HG02642 (cell line): ENCODE results near the gene DRG2.

ENCODE experiments used
- ATAC-seq: cut with Tn5 transposase; IDR thresholded peaks from one replicate; pipeline ENCODE4 v1.9.1; 2021; ENCODE audit warnings: mild to moderate bottlenecking; ENCODE audit not compliant: unreplicated experiment, poor library complexity

The DRG2 gene

DNA sequence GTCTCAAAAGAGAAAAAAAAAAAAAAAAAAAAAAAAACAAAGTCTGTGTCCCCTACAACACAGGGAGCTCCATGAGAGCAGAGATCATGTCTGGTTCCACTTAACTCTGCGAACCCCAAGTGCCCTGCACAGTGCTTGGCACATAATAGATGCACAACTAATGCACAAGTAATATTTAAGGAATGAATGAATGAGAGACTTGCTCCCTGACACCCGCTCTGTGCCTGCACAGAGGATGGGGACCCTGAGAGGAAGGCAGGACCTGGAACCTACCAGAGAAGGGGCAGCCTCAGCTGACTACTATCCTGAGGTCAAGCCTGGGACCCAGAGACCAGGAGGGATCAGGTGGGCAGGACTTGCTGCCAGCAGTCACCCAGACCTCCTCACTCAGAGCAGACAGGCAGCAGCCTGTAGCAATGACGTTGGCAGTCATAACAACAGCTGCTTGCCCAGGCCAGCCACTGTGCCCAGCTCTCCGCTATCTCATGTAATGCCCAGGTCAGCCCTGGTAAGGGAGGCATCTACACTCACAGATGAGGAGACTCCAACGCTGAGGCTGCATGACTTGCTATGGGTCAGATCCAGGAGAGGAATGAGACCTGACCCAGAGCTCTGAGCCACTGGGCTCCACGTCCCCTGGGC lies 23.7 kb downstream of the DRG2 start:
- no peak for ATAC-seq

DNA sequence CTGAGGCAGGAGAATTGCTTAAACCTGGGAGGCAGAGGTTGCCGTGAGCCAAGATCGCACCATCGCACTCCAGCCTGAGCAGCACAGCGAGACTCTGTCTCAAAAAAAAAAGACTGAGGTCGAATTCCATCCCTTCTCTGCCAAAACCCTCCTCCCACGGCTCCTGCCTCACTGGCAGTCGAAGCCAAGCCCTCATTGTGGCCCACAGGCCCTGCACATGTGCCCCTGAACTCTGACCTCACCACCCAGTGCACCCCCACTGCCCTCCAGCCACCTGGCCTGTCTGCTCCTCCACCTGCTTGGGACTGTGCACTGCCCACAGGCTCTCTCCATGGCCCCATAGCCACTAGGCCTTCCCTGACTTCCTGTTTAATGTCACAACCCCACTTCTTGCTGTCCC lies 27.8 kb downstream of the DRG2 start:
- no peak for ATAC-seq

DNA sequence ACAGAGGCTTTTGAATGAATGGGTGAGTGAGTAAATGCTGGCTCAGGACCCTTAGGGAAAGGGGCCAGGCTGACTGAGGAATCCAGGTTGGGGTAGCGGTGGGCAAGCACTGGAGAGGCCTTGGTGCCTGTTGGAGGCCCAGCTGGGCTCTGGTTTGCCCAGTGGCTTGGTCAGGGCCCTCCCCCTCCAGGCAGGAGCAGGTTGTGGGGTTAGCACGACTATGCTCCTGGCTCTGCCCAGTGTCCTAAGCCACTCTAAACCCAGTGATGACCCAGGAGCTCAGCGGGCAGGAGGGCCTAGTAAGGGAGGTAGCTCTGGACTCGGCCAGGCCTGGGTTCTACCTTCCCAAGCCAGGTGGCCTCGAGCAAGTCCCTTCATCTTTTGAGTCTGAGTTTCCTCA lies 28.3 kb downstream of the DRG2 start:
- ATAC-seq = no peak

DNA sequence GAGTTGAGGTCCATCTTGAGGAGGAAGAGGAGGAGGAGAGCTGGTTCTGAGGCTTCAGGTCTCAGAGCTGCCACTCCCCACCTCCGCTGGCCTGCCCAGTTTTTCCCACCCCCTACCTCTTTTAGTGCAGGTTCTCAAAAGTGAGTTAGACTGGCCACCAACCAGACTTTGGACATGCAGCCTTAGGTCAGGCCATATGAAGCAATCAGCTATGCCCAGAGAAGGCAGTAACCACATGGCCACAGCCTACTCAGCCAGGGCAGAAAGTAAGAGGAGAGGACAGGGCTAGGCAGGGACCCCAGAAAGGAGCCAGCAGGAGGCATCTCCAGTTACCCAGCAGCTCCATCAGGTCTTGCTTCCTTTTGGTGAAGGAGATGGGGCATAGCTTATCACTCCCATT lies 29.8 kb downstream of the DRG2 start:
- no peak for ATAC-seq

GRCh38 chr17:18117982-18118975 lies 30.5 kb downstream of the DRG2 start:
- no peak for ATAC-seq

- no peak for ATAC-seq
Observed at GRCh38 chr17:18119166-18119745, 31.5 kb downstream of the DRG2 start.

DNA sequence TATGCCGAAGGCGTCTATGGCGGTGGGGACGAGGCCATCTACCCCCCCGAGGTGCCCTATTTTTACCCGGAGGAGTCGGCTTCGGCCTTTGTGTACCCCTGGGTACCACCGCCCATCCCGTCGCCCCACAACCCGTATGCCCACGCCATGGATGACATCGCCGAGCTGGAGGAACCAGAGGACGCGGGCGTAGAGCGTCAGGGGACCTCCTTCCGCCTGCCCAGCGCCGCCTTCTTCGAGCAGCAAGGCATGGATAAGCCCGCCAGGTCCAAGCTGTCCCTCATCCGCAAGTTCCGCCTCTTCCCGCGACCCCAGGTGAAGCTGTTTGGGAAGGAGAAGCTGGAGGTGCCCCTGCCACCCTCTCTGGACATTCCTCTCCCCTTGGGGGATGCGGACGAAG lies 32.2 kb downstream of the DRG2 start:
- no peak for ATAC-seq

GRCh38 chr17:18120461-18121017 lies 32.8 kb downstream of the DRG2 start:
- ATAC-seq = no peak

- ATAC-seq = no peak
Observed at GRCh38 chr17:18121144-18121910, 33.6 kb downstream of the DRG2 start.

DNA sequence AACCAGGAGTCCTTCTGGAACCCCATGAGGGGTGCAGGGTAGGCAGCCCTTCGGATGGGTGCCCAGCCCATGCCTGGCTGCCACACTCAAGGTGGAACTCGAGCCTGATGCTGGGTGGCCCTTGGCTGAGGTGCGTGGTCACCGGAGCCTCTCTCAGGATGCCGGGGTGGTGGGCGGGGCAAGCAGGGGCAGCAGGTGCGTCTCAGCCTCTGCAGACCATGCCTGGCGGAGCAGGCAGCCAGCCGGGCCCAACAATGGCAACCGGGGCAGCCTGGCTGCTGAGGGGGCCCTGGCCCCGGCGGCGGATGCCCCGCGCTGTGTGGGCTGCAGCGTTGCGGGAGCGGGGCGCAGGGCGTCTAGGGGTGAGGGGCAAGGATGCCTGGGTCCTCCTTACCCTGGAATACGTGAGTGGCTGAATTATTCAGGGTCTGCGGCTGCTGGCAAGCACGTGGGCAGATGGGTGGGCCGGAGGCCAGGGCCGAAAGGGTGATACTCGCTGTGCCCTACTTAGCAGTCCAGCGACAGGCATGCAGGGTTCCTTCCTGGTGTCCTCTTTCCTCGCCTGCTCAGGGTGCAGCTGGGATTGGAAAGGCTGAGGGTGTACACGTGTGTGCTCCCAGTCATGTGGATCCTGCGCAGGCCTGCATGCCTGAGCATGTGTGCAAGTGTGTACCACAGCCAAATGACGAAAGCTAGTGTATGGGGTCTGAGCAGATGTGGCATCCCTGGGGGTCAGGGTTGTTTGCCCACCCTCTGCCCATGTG lies 35.4 kb downstream of the DRG2 start:
- ATAC-seq = no peak

DNA sequence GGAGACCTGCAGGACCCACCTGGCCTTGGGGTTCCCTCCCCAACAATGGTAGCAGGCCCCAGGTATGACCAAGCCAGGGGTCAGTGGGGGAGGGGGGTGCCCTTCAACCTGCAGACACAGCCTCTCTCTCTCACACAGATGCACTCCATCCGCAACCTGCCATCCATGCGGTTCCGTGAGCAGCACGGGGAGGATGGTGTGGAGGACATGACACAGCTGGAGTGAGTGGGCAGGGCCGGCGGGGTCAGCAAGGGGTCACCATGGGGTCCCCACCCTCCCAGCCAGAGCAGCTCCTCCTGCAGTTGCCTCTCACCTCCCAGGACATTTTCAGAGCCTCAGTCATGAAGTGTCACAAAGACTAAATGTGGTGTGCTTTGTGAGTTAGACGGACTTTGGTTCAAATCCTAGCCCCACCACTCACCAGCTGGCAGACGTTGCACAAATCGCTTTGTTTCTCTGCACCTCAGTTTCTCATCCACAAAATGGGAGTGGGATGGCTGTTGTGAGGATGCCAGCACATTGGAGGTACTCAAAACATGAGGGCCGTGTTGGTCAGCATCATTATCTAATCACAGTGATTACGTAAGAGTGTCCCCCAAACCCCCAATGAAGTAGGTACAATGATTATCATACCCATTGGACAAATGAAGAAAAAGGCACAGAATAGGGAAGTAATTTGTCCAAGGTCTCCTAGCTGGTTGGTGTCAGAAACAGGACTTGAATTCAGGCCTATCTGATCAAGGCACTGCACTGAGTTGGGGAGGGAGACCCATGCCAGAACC lies 36.8 kb downstream of the DRG2 start:
- no peak for ATAC-seq

GRCh38 chr17:18129041-18129502 lies 41.3 kb downstream of the DRG2 start:
- no peak for ATAC-seq

DNA sequence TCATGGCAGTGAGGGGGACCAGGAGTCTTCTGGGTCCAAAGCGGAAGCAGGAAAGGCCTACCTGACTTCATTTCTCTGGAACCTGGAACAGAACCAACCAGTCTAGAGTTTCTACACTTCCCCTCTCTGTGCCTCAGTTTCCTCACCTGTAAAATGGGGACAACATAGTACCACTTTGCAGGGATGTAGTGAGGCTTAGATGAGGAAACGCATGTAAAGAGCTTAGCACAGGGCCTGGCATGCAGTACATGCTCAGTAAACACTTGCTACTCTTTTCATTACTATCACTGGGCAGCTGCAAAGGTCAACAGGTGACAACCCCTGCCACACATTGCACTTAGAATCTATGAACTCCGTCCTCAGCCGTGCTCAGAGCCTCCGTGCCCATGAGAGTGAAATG lies 45.0 kb downstream of the DRG2 start:
- no peak for ATAC-seq

GRCh38 chr17:18136357-18136756 lies 48.6 kb downstream of the DRG2 start:
- no peak for ATAC-seq

DNA sequence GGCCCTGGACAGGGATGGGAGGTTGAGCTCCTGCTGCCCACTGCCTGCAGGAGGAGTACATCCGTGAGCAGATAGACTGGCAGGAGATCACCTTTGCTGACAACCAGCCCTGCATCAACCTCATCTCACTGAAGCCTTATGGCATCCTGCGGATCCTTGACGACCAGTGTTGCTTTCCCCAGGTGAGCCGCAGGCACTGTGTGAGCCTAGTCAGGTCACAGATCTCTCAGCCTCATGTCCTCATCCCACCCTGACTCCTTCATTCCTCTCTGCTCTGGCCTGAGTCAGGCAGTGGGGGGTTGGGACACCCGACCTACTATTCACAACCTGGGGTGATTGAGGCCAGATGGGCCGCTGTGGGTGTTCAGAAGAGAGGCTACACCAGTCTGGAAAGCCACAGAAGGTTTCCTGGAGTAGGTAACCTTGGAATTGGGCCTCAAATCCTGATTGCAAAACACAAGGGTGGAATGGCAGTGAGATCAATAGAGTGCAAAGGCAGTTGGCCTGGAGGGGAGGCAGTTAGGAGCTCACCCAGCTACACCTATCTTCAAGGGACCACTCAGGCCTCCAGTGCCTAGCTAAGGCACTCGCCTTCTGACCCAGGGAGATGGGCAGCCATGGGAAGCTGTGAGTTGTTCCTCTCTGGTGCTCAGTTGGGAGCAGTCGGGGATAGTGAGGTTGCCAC lies 50.5 kb downstream of the DRG2 start:
- no peak for ATAC-seq

DNA sequence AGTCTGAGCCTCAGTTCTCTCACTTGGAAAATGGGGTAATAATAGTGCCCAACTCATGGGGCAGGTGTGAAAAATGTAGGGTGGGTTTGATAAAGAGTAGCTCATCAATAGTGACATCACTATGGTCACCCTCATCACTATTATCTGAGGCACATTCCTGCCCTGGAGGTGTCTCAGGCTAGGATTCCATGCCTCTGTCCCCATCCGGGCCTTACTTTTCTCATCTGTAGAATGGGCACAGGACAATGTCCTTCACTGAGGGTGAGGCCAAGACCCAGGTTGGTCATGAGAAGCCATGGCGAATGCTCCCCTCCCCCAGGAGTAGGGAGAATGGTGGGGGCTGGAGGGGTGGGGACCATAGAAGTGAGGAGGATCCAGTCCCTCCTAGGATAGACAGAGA lies 51.3 kb downstream of the DRG2 start:
- ATAC-seq = no peak

- no peak for ATAC-seq
Observed at GRCh38 chr17:18139498-18139897, 51.8 kb downstream of the DRG2 start.

GRCh38 chr17:18139949-18140348 lies 52.2 kb downstream of the DRG2 start:
- no peak for ATAC-seq
